GM18870 (cell line): ENCODE results near the gene PHYH.
A peak's percentile ranks its signal among the peaks of the same experiment; 100 is the strongest.
"Not testable (repeated sequence)": the region's sequence is repeated elsewhere in the genome, so short reads cannot be mapped to it uniquely, and the experiment has no call there.

ENCODE experiments used
- ATAC-seq: cut with Tn5 transposase; IDR thresholded peaks from one replicate; pipeline ENCODE4 v1.9.1; 2021; ENCODE audit warnings: moderate library complexity; ENCODE audit not compliant: unreplicated experiment

Gene PHYH

DNA sequence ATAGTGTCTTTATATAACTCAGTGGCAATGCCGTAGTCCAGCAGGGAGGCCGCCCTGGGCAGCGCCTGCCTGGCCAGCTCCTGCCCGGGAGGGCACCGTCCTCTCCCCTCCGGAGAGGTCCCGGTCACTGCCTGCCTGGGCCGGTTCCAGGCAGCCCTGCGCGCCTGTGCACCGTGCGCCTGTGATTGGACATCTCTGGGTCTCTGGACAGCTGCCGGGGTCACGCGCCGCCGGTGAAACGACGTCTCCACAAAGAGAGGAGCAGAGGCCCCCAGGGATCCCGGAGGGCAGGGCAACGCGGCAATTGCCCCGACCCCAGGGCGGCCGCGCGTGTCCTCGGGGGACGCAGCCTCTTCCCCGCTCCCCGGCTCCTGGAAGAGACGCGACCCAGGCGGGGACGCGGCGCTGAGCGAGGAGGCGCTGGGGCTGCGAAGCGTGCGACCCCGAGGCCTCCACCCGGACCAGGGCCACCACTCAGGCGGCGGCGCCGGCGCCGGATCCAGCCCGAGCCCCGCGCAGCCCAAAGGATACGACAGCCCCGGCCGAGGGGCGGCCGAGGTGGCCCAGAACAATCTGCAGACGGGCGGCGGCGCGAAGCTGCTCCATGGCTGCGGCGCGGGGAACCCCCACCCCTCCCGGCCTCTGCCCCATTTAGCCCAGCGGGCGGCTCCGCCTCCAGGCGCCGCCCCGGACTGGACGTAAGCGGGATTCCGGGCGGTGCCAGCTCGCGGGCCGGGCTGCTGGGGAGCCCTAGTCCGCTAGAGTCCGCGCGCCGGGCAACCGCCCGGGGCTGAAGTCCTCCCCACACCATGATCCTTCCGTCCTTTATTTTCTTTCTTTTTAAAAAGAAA, at the start of gene PHYH:
Gene PHYH (minus strand): TSS at position 628 of the 851 bp plus-strand sequence. CDS start 22 bp downstream, at position 606.
- ATAC-seq: peak; percentile 45

DNA sequence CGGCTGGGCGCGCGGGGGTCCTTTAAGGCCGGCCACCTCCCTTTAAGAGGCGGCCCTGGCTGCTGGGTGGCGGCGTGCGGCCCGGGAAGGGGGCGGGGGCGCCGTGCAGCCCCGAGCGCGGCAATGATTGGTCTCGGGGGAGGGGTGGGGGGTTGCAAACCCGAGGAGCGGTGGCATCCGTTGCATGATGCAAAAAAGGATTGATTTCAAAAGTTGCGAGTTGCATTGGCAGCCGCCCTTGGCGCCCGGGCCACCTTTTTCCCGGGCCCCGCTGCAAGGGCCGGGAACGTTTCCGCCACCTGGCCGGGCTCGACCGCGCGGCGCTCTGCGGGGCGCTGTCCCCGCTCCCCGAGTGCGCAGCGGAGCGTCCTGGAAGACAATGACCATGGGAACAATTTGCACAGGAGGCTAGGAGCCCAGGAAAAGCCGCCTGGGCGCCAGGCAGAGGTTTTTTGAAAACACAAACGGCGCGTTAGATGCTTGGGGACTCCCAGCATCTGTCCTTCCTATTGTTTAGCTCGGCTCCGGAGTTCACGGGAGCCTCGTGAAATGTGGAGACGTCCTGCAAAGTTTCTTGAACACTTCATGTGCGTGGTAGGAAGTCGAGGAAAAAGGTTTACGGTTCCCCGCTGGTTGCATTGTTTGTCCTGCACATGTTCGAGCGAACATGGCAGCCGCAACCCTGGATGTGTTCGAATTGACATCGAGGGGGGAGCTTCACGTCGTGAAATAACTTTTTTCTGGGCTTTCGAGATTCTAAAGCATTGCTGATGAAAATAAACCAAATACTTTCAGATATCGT, 48.6 kb upstream of the PHYH start, which contains the start of gene SEPHS1:
Gene SEPHS1 (minus strand): TSS at position 78 of the 802 bp plus-strand sequence. CDS start 3,343 bp downstream, outside the sequence.
- ATAC-seq: peak; percentile 40

DNA sequence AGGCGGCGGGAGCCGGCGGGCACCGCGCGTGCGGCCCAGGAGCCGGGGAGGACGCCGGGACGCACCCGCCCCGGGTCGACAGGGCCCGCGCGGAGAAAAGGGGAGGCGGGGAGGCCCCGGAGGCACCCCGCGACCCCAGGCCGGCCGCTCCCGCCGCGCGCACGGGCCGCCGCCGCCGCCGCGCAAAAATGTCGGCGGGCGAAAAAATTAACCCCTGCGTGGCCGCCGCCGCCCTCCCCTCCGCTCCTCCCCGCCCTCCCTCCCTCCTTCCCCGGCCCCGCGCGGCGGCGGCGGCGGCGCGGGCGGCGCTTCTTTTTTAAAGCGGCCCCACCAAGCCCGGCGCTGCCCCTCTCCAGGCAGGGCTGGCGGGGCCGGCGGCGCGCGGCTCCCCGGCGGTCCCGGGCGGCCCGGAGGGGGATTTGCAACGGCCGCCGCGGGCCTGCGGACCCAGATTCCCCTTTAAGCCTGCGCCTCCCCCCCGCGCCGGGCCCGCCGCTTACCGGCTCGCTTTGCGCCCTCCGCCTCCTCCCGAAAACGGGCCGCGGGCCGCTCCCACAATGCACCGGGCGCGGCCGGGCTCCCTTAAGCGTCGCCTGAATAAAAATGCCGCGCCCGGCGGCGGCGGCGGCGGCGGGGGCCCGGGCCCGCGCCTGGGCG, 47.8 kb upstream of the PHYH start:
- ATAC-seq: peak; percentile 27

DNA sequence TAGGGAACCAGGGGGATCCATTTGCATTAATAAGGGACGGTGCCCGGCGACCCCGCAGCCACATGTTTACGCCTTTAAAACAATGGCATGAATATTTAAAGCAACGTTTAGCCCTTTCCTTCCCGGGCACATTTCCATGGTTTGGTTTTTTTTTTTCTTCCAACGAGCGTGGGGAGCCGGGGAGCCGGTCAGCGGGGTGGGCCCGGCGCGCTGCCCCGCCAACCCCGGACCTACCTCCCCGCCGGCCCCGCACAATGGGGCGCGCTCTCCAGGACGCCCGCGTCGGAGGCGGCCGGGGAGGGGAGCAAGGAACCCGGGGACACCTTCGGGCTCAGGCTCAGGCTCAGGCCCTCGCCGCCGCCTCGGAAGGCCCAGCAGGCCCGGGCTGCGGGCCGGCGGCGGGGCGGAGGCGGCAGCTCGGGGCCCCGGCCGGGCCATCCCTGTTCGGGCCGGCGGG, 47.2 kb upstream of the PHYH start:
- ATAC-seq: no peak

DNA sequence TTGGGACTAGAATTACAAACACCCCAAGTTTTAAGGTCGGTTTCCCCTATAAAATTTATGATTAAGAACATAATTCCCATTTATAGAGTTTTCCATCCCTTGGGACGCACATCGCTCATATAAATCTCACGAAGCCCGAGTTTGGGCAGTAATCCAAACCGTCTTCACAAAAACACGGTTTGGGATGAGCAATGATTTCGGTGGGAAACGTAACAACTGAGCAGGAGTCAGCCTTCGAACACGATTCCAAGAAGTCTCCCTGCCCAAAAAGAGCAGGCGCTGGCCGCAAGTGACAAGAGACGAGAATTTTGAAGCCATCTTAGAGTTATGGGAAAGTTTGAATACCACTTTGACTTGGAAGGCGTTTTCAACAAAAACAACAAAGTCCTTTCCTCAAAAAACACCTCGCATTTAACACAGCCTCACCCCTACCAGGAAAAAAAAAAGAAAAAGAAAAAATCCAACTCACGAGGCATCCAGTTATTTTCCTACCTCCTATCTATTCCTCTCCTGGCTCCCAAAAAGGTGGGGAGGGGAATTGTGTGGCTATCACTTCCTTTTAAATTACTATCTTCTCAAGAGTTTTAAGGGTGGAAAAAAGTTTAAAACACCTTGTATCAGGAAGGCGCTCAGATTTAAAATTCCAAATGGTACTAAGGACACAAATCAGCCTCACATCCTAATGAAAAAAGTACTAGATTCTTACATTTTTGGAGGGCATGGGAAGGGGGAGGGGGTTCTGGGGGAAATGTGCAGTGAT, 46.6 kb upstream of the PHYH start:
- ATAC-seq: no peak

DNA sequence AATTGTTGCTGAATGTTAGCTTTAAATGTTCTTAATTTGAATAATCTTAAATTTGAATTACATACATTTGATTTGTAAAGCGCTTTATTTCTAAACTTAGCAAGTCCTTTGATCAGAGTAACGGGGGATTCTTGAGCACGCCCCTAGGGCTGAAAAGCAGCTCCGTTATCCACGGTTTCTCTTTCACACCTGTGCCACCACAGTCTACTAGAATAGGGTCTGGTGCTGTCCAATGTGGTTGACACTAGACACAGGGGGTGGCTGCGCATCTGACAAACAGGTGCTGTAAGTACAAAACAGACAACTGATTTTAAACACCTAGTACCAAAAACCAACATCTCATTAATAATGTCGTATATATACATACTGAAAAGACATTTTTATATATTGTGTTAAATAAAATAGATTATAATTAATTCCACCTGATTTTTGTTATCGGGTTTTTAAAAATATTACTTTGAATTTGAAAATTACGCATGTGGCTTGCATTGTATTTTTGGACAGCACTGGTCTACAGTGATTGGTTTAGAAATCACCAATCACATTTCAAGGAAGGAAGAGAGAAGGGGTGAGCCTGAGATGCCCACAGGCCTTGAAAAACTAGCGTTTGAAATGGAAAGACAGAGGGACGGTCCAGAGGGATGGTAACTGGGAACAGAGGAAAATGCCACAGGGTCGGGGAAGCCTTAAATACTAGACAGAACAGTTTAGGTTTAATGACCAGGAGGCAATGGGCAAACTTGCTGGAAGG, 40.9 kb upstream of the PHYH start:
- ATAC-seq: peak; percentile 80

DNA sequence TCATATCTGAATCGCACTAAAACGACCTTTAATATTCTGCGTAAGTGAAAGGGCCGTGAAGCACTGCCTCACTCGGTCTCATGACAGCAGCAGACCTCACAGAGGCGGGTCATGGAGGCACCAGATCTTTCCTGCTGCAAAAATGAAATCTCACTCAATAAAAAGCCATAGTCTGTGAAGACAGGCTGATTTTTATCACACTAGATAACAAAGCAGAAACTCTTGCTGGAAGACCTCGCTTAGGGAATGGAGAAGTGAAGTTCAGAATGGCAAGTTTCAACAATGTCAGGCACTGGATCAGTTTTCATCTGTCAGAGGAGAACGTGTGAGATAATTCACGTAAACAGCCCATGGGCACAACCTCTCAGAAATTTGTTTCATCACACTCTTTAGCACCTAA, 40.2 kb upstream of the PHYH start:
- ATAC-seq: no peak

DNA sequence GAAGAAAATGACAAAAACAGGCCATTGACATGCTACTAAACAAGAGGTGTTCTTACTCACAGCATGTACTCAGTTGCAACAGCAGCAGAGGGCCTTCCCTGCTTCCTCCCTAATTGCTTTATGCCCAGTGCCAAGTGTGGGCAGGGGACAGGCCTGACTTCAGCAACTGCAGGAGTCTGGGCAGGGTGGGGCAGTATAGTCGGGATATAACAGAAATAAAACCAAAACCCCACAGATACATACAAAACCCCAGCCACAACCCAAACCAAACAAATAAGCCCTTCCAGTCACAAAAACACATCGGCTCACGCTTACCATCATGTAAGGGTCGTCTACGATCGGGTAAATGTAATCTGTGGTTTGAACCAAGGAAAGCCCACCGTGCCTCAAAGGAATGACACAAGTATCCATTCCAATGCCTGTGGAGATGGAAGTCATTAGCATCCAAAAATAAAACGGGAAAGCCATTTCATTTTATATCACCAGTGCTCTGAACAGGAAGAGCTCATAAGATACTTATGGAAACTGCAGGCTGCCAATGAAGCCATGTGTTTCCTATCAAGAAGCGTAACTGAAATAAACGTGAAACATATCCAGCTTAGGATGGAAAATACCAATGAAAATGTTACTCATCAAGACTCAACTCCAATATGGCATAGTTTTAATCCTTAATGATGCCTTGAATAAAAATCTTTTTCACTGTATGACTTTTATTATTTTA, 38.7 kb upstream of the PHYH start:
- ATAC-seq: no peak

DNA sequence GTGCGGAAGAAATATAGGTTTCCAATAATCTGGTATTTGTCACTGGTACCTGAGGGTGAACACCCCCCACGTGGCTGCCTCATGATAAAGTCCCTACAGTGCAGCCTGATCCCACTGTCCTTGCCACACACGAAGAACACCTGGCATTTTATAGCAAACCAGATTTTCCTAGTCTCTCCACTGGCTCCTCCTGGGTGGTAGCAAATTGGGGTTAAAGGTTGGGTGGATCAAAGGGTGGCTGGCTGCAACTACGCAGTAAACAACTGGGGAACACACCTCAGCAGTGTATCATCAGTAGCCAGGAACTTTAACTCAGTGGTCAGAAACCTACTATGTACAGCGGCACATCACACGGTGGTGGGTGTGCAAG, 37.9 kb upstream of the PHYH start:
- ATAC-seq: no peak

DNA sequence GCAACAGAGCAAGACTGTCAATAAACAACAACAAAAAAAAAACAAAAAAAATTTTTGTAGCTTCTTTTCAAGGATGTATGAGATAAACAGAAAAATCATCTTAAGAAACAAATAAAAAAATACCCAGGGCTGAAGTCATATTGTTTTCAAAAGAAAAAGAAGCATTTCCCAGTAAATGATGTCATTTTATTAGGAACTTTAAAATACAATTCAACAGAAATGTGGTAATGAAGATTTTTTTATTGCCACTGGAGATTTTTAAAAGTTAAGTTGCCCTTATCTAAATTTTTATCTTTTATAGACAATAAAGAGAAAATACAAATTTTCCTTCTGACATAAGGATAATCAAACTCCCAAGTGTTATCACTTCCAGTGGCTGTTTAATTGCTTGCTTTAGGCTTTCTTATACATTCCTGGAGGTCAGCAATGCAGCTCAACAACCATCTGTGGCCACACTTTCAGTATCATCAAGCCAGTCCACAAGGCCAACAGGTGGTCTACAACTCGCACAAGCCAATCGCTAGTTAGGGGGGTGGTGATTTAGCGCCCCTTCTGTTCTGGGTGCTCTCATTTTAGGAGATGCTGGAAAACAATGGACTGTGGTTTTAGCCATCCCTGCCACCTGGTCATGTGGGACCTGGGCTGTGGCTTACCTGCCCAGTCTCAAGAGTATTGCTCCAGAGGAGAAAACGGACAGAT, 37.4 kb upstream of the PHYH start:
- no peak for ATAC-seq

DNA sequence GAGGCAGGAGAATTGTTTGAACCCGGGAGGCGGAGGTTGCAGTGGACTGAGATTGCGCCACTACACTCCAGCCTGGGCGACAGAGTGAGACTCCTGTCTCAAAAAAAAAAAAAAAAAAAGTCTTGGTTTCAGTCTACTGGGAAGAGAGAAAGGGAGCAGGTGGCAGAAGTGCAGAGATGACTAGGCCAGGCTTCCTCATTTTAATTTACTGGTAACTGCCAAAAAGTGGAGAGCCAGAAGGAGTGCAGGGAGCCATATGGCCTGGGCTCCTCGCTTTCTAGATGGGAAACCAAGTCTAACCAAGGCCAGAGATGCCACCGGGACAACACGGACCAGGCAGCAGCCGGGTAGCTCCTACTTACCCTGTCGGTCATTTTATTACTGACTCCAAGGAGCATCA, 36.0 kb upstream of the PHYH start:
- ATAC-seq: peak; percentile 64

DNA sequence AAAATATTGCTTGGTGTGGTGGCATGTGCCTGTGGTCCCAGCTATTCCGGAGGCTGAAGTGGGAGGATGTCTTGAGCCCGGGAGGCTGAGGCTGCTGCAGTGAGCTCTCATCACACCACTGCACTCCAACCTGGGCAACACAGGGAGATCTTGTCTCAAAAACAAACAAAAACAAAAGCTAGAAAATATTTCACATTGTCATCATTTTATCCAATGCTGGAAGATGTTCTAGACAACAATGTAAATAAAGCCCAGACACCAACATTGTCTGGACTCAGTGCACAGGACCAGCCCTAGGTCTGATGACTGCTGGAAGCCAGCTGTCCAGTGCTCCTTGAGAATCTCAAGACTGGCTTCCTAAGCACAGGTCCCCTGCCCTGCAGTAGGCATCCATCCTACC, 34.7 kb upstream of the PHYH start:
- ATAC-seq: no peak

DNA sequence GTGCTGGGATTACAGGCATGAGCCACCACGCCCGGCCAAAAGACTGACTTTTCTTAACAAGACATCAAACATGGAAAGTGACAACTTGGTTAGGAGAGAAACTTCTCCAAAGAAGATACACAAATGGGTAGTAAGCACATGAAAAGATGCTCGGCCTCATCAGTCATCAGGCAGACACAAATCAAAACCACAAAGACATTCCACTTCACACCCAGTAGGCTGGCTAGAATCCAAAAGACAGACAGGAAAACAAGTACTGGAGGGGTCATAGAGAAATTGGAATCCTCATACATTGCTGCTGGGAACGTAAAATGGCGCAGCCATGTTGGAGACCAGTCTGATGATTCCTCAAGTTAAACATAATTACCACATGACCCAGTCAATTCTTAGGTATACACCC, 31.8 kb upstream of the PHYH start:
- no peak for ATAC-seq

DNA sequence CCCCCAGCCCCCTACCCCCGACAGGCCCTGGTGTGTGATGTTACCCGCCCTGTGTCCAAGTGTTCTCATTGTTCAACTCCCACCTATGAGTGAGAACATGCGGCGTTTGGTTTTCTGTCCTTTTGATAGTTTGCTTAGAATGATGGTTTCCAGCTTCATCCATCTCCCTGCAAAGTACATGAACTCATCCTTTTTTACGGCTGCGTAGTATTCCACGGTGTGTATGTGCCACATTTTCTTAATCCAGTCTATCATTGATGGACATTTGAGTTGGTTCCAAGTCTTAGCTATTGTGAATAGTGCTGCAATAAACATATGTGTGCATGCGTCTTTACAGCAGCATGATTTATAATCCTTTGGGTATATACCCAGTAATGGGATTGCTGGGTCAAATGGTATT, 31.1 kb upstream of the PHYH start:
- not testable (repeated sequence) for ATAC-seq

DNA sequence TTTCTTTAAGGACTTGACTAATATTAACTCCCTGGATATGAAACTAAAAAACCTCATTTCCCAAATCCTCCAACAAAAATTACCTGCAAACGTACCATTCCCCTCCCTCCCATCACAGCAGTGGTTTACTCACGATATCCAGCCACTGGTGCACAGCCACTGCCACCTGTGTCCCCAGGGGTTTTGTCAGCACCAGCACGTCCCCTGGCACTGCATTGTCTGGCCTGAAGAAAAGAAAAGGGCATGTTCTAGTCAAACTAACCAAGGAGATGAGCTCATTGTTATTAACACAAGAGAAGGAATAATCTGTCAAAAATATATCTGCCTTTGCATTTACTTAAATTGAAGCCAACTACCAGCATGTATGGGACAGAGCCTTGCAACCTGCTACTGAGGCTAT, 29.7 kb upstream of the PHYH start:
- ATAC-seq: no peak

DNA sequence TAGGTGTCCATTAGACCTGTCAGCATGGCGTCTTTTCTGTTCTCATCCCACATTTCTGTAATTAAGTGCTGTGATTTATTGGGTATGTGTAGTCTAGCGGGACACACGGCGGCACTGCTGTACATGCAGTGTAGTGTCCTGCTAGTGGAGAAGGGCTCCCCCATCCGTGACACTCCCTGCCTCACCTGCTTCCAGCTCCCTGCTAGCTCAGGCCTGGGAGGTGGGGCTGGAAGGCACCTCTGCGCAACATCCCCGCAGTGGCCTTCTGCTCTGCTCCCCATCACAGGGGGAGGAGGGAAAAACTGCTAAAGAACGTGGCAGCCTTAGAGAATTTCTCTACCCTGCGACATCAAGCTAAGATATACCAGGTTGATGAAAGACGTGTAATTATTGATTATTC, 28.7 kb upstream of the PHYH start:
- ATAC-seq: no peak

DNA sequence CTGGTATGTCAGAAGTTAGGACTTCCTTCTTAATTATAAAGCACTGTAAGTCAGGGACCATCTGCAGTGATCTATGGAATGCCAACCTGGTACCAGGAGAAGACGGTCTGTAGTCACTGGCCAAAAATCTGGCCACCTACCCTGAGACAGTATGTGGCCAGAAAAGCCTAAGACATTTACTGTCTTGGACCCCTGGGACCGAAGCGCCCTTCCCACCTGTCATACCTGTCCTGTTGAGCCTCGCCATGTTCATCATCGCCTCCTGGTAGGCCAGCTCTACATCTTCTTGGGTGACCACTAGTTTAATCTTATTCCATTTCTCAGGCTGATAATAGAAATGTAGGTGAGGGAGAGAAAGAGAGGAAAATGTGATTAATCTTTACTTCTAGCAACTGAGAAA, 28.3 kb upstream of the PHYH start:
- ATAC-seq: no peak

DNA sequence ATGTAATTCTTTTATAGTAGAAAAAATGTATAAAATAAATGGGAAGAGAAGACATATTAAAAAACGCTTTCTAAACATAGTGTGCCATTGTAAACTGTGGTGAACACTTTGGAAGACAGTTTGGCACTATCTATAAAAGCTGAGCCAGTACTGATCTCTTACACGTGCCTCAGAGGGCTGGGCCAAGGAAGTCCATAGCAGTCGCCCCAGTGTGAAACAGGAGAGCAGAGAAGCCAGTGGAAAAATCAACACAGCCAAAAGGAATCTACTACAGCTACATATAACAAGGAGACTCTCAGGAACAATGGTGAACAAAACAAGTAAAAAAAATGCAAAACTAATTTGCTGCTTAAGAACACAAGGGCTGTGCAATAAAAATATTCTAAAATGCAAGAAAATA, 27.7 kb upstream of the PHYH start:
- no peak for ATAC-seq
